K562 (cell line): ENCODE results near the gene GOLGA2. TPM values are rescaled to one million over a fixed set of nuclear protein-coding genes. Genes with fewer than 3 reads are reported as not detected.

Experiments used
- BHLHE40 ChIP-seq: IDR thresholded peaks from 2 replicates; pipeline ENCODE4 v1.6.1; 2011; ENCODE audit warnings: low read length, improper control_type of control experiment
- MAX ChIP-seq: sonication (generic); formaldehyde crosslinking; IDR thresholded peaks from 2 replicates; pipeline ENCODE4 v1.9.0; 2022; ENCODE audit warnings: mild to moderate bottlenecking, missing genetic modification reagents
- MCM2 ChIP-seq: fragments of 450-650 bp; IDR thresholded peaks from 2 replicates; pipeline ENCODE4 v1.6.1; 2017; ENCODE audit warnings: low read depth, mild to moderate bottlenecking
- MLLT1 ChIP-seq, 2 experiments: fragments of 450-650 bp; IDR thresholded peaks; 2 replicates each; pipeline ENCODE4 v1.6.1; 2016
- NFIX ChIP-seq: fragments of 250-450 bp; sonication (Bioruptor Pico); IDR thresholded peaks from 2 replicates; pipeline ENCODE4 v1.4.0; 2020; ENCODE audit warnings: low read depth, mild to moderate bottlenecking, moderate library complexity
- PRDM10 ChIP-seq: fragments of 450-650 bp; IDR thresholded peaks from 2 replicates; pipeline ENCODE4 v1.6.1; 2018; ENCODE audit not compliant: partially characterized antibody
- RAD51 ChIP-seq: fragments of 450-650 bp; IDR thresholded peaks from 2 replicates; pipeline ENCODE4 v1.7.1; 2016; ENCODE audit warnings: low read depth, mild to moderate bottlenecking, borderline replicate concordance
- STAG1 ChIP-seq: sonication (generic); formaldehyde crosslinking; IDR thresholded peaks from 2 replicates; pipeline ENCODE4 v1.5.0; 2020; ENCODE audit warnings: missing genetic modification reagents, borderline replicate concordance
- TEAD1 ChIP-seq, 2 experiments: fragments of 450-650 bp in 1 of 2; sonication (generic) in 1 of 2; formaldehyde crosslinking; IDR thresholded peaks; 2 replicates each; pipeline versions ENCODE4 v1.4.0 to v1.8.0; 2020 to 2022; ENCODE audit warnings: mild to moderate bottlenecking in 2 of 2, missing genetic modification reagents in 1 of 2
- ZBTB7A ChIP-seq: IDR thresholded peaks from 2 replicates; pipeline ENCODE4 v1.6.1; 2011; ENCODE audit warnings: low read depth, mild to moderate bottlenecking, low read length, moderate library complexity, borderline replicate concordance; ENCODE audit not compliant: control insufficient read depth
- ZFP36 ChIP-seq: fragments of 150-350 bp; IDR thresholded peaks from 2 replicates; pipeline ENCODE4 v1.6.1; 2018; ENCODE audit warnings: low read length, low read depth; ENCODE audit not compliant: partially characterized antibody
- ZNF140 ChIP-seq: fragments of 250-450 bp; sonication (Bioruptor Pico); IDR thresholded peaks from 2 replicates; pipeline ENCODE4 v1.8.0; 2021; ENCODE audit warnings: moderate library complexity, mild to moderate bottlenecking, inconsistent platforms
- ZSCAN29 ChIP-seq: fragments of 450-650 bp; IDR thresholded peaks from 2 replicates; pipeline ENCODE4 v1.6.1; 2017
- polyA plus RNA-seq, 8 experiments: library from polyadenylated mRNA; depleted of rRNA in 4 of 8; stranded (reverse) in 5 of 8; unstranded in 3 of 8; fragments of >200 nt; fragmentation: Nextera tagmentation in 2 of 8; fragmentation: Illumina TruSeq in 1 of 8; extraction: Ambion mirVana in 2 of 8; extraction: Trizol in 1 of 8; gene quantifications; 2 replicates each; pipeline versions ENCODE4 v1.2.1 to v1.2.3, GENCODE V29; 2011 to 2014; ENCODE audit warnings: inconsistent platforms in 1 of 8, missing spikeins in 1 of 8
- total RNA-seq, 7 experiments: library from RNA; depleted of rRNA in 6 of 7; stranded (reverse); fragments of >200 nt in 6 of 7; fragmentation: Illumina TruSeq in 2 of 7; extraction: Trizol in 2 of 7; gene quantifications; 2 replicates each; pipeline versions ENCODE4 v1.2.1 to v1.2.3, GENCODE V29; 2011 to 2021; ENCODE audit warnings: low replicate concordance in 1 of 7
- TF ChIP-seq, protein P1 (sequence below): fragments of 450-650 bp; formaldehyde crosslinking; IDR thresholded peaks from 2 replicates; pipeline ENCODE4 v1.4.0; 2020; ENCODE audit warnings: mild to moderate bottlenecking, moderate library complexity
- TF ChIP-seq, protein P2 (sequence below): sonication (generic); formaldehyde crosslinking; IDR thresholded peaks from 2 replicates; pipeline ENCODE4 v1.8.0; 2022; ENCODE audit warnings: mild to moderate bottlenecking, missing genetic modification reagents
- TF ChIP-seq, protein P3 (sequence below): fragments of 450-650 bp; IDR thresholded peaks from 2 replicates; pipeline ENCODE4 v1.7.0; 2016; ENCODE audit warnings: borderline replicate concordance

Gene GOLGA2
- total and polyA plus RNA-seq, 9 of the 15 experiments (the other 6 are each of a cell fraction or from before 2014, with no cell fraction given), result 15.7 to 138 (median 76.0) TPM

GRCh38 chr9:128296340-128297220 lies 20.8 kb upstream of the GOLGA2 start (continued):
- TF ChIP-seq PRDM10, result no peak
- TF ChIP-seq RAD51, result no peak
- no peak for TF ChIP-seq MLLT1 (IDR thresholded peaks at IDR 0.05)
- TF ChIP-seq, protein P1, sequence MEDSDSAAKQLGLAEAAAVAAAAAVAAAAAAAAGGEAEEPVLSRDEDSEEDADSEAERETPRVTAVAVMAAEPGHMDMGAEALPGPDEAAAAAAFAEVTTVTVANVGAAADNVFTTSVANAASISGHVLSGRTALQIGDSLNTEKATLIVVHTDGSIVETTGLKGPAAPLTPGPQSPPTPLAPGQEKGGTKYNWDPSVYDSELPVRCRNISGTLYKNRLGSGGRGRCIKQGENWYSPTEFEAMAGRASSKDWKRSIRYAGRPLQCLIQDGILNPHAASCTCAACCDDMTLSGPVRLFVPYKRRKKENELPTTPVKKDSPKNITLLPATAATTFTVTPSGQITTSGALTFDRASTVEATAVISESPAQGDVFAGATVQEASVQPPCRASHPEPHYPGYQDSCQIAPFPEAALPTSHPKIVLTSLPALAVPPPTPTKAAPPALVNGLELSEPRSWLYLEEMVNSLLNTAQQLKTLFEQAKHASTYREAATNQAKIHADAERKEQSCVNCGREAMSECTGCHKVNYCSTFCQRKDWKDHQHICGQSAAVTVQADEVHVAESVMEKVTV (CRISPR knock-in tag), result 0 out of 2 replicates have a peak, but pooled peaks have one; percentile 32
- TF ChIP-seq, protein P2, sequence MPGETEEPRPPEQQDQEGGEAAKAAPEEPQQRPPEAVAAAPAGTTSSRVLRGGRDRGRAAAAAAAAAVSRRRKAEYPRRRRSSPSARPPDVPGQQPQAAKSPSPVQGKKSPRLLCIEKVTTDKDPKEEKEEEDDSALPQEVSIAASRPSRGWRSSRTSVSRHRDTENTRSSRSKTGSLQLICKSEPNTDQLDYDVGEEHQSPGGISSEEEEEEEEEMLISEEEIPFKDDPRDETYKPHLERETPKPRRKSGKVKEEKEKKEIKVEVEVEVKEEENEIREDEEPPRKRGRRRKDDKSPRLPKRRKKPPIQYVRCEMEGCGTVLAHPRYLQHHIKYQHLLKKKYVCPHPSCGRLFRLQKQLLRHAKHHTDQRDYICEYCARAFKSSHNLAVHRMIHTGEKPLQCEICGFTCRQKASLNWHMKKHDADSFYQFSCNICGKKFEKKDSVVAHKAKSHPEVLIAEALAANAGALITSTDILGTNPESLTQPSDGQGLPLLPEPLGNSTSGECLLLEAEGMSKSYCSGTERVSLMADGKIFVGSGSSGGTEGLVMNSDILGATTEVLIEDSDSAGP, result no peak
- no peak for TF ChIP-seq NFIX (CRISPR knock-in tag)
- TF ChIP-seq ZFP36, result no peak
- TF ChIP-seq ZSCAN29, result no peak
- no peak for TF ChIP-seq MAX (CRISPR knock-in tag)
- no peak for TF ChIP-seq MCM2
- TF ChIP-seq ZNF140 (CRISPR knock-in tag), result no peak
- no peak for TF ChIP-seq ZBTB7A
- peak in 1 of 2 experiments; percentile 90; a peak in 2 of 4 replicates for TF ChIP-seq TEAD1 (CRISPR knock-in tag; IDR thresholded peaks at IDR 0.05)
- TF ChIP-seq STAG1 (CRISPR knock-in tag), result no peak
- TF ChIP-seq BHLHE40, result peak; percentile 42; the same call in 1 of the 2 replicates
- TF ChIP-seq, protein P3, sequence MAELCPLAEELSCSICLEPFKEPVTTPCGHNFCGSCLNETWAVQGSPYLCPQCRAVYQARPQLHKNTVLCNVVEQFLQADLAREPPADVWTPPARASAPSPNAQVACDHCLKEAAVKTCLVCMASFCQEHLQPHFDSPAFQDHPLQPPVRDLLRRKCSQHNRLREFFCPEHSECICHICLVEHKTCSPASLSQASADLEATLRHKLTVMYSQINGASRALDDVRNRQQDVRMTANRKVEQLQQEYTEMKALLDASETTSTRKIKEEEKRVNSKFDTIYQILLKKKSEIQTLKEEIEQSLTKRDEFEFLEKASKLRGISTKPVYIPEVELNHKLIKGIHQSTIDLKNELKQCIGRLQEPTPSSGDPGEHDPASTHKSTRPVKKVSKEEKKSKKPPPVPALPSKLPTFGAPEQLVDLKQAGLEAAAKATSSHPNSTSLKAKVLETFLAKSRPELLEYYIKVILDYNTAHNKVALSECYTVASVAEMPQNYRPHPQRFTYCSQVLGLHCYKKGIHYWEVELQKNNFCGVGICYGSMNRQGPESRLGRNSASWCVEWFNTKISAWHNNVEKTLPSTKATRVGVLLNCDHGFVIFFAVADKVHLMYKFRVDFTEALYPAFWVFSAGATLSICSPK, result no peak
